OCI-LY3 (cell line): Measurements from ENCODE around the gene PAM.

Experiments
- H2AFZ ChIP-seq: fragments of 200-600, 300-600 bp; shearing (Covaris generic); 2 replicates; pipeline ENCODE4 v1.6.0; 2014; ENCODE audit warnings: antibody characterized with exemption, low read depth, low read length
- H3K27ac ChIP-seq: fragments of 200-600, 300-600 bp; sonication (generic); 2 replicates; pipeline ENCODE4 v1.5.1; 2014; ENCODE audit warnings: mild to moderate bottlenecking, low read length, moderate library complexity, mixed read lengths
- H3K27me3 ChIP-seq: fragments of 200-600, 300-600 bp; sonication (generic); 2 replicates; pipeline ENCODE4 v1.6.1; 2014; ENCODE audit warnings: low read depth, low read length, mixed read lengths
- H3K36me3 ChIP-seq: fragments of 200-600, 300-600 bp; sonication (generic); replicated peaks from 2 replicates; pipeline ENCODE3; 2014; ENCODE audit warnings: low read depth, low read length, mixed read lengths
- H3K4me1 ChIP-seq: fragments of 300-600, 200-600 bp; sonication (generic); 2 replicates; pipeline ENCODE4 v1.6.1; 2014; ENCODE audit warnings: low read length, mixed read lengths
- H3K4me2 ChIP-seq: fragments of 200-600, 300-600 bp; sonication (generic); 2 replicates; pipeline ENCODE4 v1.6.1; 2014; ENCODE audit warnings: low read length, mixed read lengths
- H3K4me3 ChIP-seq: fragments of 300-600, 200-600 bp; sonication (generic); 2 replicates; pipeline ENCODE4 v1.5.1; 2014; ENCODE audit warnings: antibody characterized with exemption, mild to moderate bottlenecking, low read length, moderate library complexity
- H3K79me2 ChIP-seq: fragments of 300-600, 200-600 bp; shearing (Covaris generic); 2 replicates; pipeline ENCODE4 v1.6.1; 2014; ENCODE audit warnings: mild to moderate bottlenecking, low read length, mixed read lengths
- H3K9ac ChIP-seq: fragments of 300-600, 200-600 bp; shearing (Covaris generic); 2 replicates; pipeline ENCODE4 v1.6.0; 2014; ENCODE audit warnings: mild to moderate bottlenecking, low read length, moderate library complexity
- H3K9me3 ChIP-seq: fragments of 200-600, 300-600 bp; shearing (Covaris generic); 2 replicates; pipeline ENCODE4 v1.6.1; 2014; ENCODE audit warnings: low read length, mixed read lengths; ENCODE audit not compliant: insufficient read depth
- H4K20me1 ChIP-seq: fragments of 200-600, 300-600 bp; sonication (generic); 2 replicates; pipeline ENCODE4 v1.6.1; 2016; ENCODE audit warnings: low read length, mixed read lengths; ENCODE audit not compliant: insufficient read depth
- EZH2phosphoT487 ChIP-seq: fragments of 200-600 bp; shearing (Covaris generic); IDR thresholded peaks from 2 replicates; pipeline ENCODE4 v1.6.1; 2018; ENCODE audit warnings: antibody characterized with exemption, mixed run types, low read depth
- TF ChIP-seq, protein P1 (sequence below): fragments of 200-600, 300-600 bp; sonication (generic); IDR thresholded peaks from 2 replicates; pipeline ENCODE4 v1.5.1; 2014; ENCODE audit warnings: antibody characterized with exemption, low read length, low read depth

Gene PAM

DNA sequence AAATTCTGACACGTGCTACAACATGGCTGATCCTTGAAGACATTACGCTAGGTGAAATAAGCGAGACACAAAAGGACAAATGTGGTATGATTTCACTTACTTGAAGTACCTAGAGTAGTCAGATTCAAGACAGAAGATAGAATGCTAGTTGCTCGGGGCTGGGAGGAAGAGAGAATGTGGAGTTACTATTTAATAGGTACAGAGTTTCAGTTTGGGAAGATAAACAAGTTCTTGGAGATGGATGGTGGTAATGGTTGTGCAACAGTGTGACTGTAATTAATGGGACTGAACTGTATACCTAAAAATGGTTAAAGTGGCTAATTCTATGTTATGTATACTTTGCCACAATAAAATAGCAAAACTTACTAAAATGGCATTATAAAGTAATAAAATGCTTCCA lies 34.4 kb downstream of the PAM start:
- Histone ChIP-seq H3K36me3 (no peaks in the 10 kb centered on the region), H3K4me3 (no peak overlapping the region), H3K79me2 (0 out of 2 replicates have a peak, but pooled peaks cover 4% of the 10 kb centered on the region), H3K27me3 (no peaks in the 10 kb centered on the region), H3K9ac (no peak overlapping the region), H3K4me1 (peaks cover 3% of the 10 kb centered on the region), H4K20me1 (no peaks in the 10 kb centered on the region; the same call in none of the 2 replicates), H3K27ac (no peak overlapping the region), H3K9me3 (no peaks in the 10 kb centered on the region), H3K4me2 (no peak overlapping the region), H2AFZ (no peak overlapping the region)
- TF ChIP-seq, protein P1, sequence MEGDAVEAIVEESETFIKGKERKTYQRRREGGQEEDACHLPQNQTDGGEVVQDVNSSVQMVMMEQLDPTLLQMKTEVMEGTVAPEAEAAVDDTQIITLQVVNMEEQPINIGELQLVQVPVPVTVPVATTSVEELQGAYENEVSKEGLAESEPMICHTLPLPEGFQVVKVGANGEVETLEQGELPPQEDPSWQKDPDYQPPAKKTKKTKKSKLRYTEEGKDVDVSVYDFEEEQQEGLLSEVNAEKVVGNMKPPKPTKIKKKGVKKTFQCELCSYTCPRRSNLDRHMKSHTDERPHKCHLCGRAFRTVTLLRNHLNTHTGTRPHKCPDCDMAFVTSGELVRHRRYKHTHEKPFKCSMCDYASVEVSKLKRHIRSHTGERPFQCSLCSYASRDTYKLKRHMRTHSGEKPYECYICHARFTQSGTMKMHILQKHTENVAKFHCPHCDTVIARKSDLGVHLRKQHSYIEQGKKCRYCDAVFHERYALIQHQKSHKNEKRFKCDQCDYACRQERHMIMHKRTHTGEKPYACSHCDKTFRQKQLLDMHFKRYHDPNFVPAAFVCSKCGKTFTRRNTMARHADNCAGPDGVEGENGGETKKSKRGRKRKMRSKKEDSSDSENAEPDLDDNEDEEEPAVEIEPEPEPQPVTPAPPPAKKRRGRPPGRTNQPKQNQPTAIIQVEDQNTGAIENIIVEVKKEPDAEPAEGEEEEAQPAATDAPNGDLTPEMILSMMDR: no peak
- TF ChIP-seq EZH2phosphoT487: no peak

DNA sequence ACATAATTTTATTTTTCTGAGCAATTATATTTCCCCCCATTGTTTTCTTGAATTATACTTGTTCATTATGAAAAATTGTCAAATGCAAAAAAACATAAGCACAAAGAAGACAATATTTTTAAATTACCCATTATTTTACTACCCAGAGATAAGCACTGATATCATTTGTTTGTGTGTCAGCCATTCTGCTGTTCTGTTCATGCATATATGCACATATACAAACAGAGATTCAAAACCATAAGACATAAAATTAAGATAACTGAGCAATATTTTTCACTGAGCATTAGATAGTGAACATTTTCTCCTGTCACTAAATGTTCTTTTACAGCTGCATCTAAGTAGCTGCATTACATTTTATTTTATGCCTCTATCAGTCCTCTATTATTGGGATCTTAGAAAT lies 35.6 kb downstream of the PAM start:
- no peak overlapping the region for H2AFZ ChIP-seq
- H3K4me3 ChIP-seq: no peak overlapping the region
- TF ChIP-seq, protein P1: no peak
- no peak for TF ChIP-seq EZH2phosphoT487
- no peaks in the 10 kb centered on the region for H3K9me3 ChIP-seq
- no peaks in the 10 kb centered on the region for H3K27me3 ChIP-seq
- H3K4me2 ChIP-seq: no peak overlapping the region
- no peaks in the 10 kb centered on the region; the same call in none of the 2 replicates for H4K20me1 ChIP-seq
- 0 out of 2 replicates have a peak, but pooled peaks cover 4% of the 10 kb centered on the region for H3K79me2 ChIP-seq
- H3K27ac ChIP-seq: no peak overlapping the region
- no peak overlapping the region for H3K9ac ChIP-seq
- no peaks in the 10 kb centered on the region for H3K4me1 ChIP-seq
- no peaks in the 10 kb centered on the region for H3K36me3 ChIP-seq

GRCh38 chr5:102792705-102793104 lies 37.6 kb downstream of the PAM start:
- Histone ChIP-seq H3K27me3 (no peaks in the 10 kb centered on the region), H3K4me3 (no peak overlapping the region), H3K36me3 (no peaks in the 10 kb centered on the region), H3K4me1 (no peaks in the 10 kb centered on the region), H3K79me2 (0 out of 2 replicates have a peak, but pooled peaks cover 4% of the 10 kb centered on the region), H3K4me2 (no peak overlapping the region), H3K9me3 (no peaks in the 10 kb centered on the region), H3K27ac (no peak overlapping the region), H3K9ac (no peak overlapping the region), H2AFZ (no peak overlapping the region), H4K20me1 (no peaks in the 10 kb centered on the region; the same call in none of the 2 replicates)
- TF ChIP-seq, protein P1: peak; percentile 46
- TF ChIP-seq EZH2phosphoT487: no peak

- Histone ChIP-seq H3K9ac (no peak overlapping the region), H3K9me3 (no peaks in the 10 kb centered on the region), H2AFZ (no peak overlapping the region), H3K27ac (no peak overlapping the region), H4K20me1 (no peaks in the 10 kb centered on the region; the same call in none of the 2 replicates), H3K4me3 (no peak overlapping the region), H3K79me2 (0 out of 2 replicates have a peak, but pooled peaks cover 4% of the 10 kb centered on the region), H3K4me2 (no peak overlapping the region), H3K4me1 (no peaks in the 10 kb centered on the region), H3K27me3 (no peaks in the 10 kb centered on the region), H3K36me3 (no peaks in the 10 kb centered on the region)
- TF ChIP-seq EZH2phosphoT487: no peak
- TF ChIP-seq, protein P1: no peak
Measured at GRCh38 chr5:102794047-102794446, 38.9 kb downstream of the PAM start.
